ENCODE results near the gene BBX.

DNA sequence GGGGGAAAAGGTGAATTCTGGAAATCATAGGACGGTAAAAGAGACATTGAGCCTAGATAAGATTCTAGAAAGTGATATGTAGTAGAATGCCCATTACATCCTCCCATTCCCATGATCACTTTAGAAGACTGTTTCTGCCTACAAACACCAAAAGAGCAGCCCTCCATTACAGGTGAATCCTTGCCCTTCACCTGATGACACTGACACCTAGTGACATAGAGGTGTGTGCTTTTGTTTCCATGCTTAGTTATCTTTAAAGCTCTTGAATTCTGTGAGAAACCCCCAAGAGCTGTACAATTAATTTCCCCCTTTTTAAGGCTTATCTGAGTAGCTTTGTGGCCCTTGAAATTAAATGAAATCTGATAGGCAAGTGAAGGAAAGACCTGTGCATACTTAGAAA, 8.3 kb upstream of the BBX start:
- TF ChIP-seq, protein P1, sequence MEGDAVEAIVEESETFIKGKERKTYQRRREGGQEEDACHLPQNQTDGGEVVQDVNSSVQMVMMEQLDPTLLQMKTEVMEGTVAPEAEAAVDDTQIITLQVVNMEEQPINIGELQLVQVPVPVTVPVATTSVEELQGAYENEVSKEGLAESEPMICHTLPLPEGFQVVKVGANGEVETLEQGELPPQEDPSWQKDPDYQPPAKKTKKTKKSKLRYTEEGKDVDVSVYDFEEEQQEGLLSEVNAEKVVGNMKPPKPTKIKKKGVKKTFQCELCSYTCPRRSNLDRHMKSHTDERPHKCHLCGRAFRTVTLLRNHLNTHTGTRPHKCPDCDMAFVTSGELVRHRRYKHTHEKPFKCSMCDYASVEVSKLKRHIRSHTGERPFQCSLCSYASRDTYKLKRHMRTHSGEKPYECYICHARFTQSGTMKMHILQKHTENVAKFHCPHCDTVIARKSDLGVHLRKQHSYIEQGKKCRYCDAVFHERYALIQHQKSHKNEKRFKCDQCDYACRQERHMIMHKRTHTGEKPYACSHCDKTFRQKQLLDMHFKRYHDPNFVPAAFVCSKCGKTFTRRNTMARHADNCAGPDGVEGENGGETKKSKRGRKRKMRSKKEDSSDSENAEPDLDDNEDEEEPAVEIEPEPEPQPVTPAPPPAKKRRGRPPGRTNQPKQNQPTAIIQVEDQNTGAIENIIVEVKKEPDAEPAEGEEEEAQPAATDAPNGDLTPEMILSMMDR (IDR thresholded peaks at IDR 0.05; ENCODE audit: borderline replicate concordance, extremely low read depth, low read length, poor library complexity, severe bottlenecking): no peak
- TF ChIP-seq EZH2 (IDR thresholded peaks at IDR 0.05; ENCODE audit: borderline replicate concordance, low read depth, low read length, severe bottlenecking): no peak

All from DND-41 (cell line).